IMR-90 (cell line): ENCODE results near the gene MKRN2OS. TPM values are rescaled to one million over a fixed set of nuclear protein-coding genes. Genes with fewer than 3 reads are reported as not detected.

ENCODE experiments used
- ATAC-seq: fragments of 200-7000 bp; cut with Tn5 transposase; 2 replicates; pipeline ENCODE4 v1.9.1; 2020; ENCODE audit warnings: low read depth, mild to moderate bottlenecking, moderate library complexity
- BruUV-seq: library from RNA; stranded (reverse); fragments of 400-500 nt; replicated peaks from 2 replicates; lab custom pipeline; 2021; lab: Mats Ljungman, UMichigan
- CTCF ChIA-PET: fragments of 300-600 bp; formaldehyde crosslinking; extraction: SDS; loops from one replicate; lab custom pipeline; 2021; ENCODE audit warnings: antibody characterized with exemption; lab: Yijun Ruan, JAX
- POLR2A ChIA-PET: fragments of 300-600 bp; sonication (Branson Sonifier 250); formaldehyde crosslinking; loops from one replicate; lab custom pipeline; 2022; ENCODE audit warnings: antibody characterized with exemption; ENCODE audit not compliant: unreplicated experiment; lab: Charles Lee
- DNase-seq: peaks from one replicate; pipeline ENCODE4 v3.0.0; 2013
- H2AFZ ChIP-seq: replicated peaks from 2 replicates; pipeline ENCODE3; 2013; ENCODE audit warnings: low read length, mild to moderate bottlenecking; ENCODE audit not compliant: poor library complexity
- H2AK5ac ChIP-seq: 2 replicates; pipeline ENCODE4 v1.6.1; 2013; ENCODE audit warnings: low read depth, low read length, inconsistent platforms
- H2AK9ac ChIP-seq: replicated peaks from 2 replicates; pipeline ENCODE3; 2013; ENCODE audit warnings: mild to moderate bottlenecking, low read depth, low read length, moderate library complexity; ENCODE audit not compliant: poor library complexity
- H2BK120ac ChIP-seq: 2 replicates; pipeline ENCODE4 v1.6.1; 2013; ENCODE audit warnings: low read depth, low read length, inconsistent platforms
- H2BK15ac ChIP-seq: 3 replicates; pipeline ENCODE4 v1.6.1; 2013; ENCODE audit warnings: low read depth, low read length, inconsistent platforms
- H2BK20ac ChIP-seq: 2 replicates; pipeline ENCODE4 v1.6.1; 2013; ENCODE audit warnings: low read depth, mild to moderate bottlenecking, inconsistent platforms, low read length, moderate library complexity
- H2BK5ac ChIP-seq: 2 replicates; pipeline ENCODE4 v1.6.1; 2013; ENCODE audit warnings: mild to moderate bottlenecking, low read depth, low read length, inconsistent platforms; ENCODE audit not compliant: poor library complexity, severe bottlenecking
- H3K14ac ChIP-seq: replicated peaks from 2 replicates; pipeline ENCODE4 v1.6.1; 2013; ENCODE audit warnings: low read depth, low read length, inconsistent platforms
- H3K18ac ChIP-seq: 2 replicates; pipeline ENCODE4 v1.6.1; 2013; ENCODE audit warnings: low read depth, low read length, control low read depth
- H3K23ac ChIP-seq: 2 replicates; pipeline ENCODE4 v1.6.1; 2013; ENCODE audit warnings: low read depth, low read length, inconsistent platforms
- H3K27ac ChIP-seq: 2 replicates; pipeline ENCODE4 v1.5.1; 2013; ENCODE audit warnings: mild to moderate bottlenecking, control low read depth, low read length; ENCODE audit not compliant: insufficient read depth
- H3K27me3 ChIP-seq: 2 replicates; pipeline ENCODE4 v1.6.1; 2013; ENCODE audit warnings: low read length; ENCODE audit not compliant: control insufficient read depth, insufficient read depth
- H3K36me3 ChIP-seq: 2 replicates; pipeline ENCODE4 v1.6.1; 2013; ENCODE audit warnings: low read length, mixed read lengths; ENCODE audit not compliant: control insufficient read depth, insufficient read depth
- H3K4ac ChIP-seq: 2 replicates; pipeline ENCODE4 v1.6.1; 2013; ENCODE audit warnings: low read depth, low read length, inconsistent platforms
- H3K4me1 ChIP-seq: 2 replicates; pipeline ENCODE4 v1.6.1; 2013; ENCODE audit warnings: low read length, mixed read lengths; ENCODE audit not compliant: control insufficient read depth, insufficient read depth
- H3K4me2 ChIP-seq: 2 replicates; pipeline ENCODE4 v1.6.1; 2013; ENCODE audit warnings: low read depth, mild to moderate bottlenecking, control low read depth, low read length, moderate library complexity
- H3K4me3 ChIP-seq: 2 replicates; pipeline ENCODE4 v1.5.1; 2013; ENCODE audit warnings: low read depth, mild to moderate bottlenecking, control low read depth, low read length, moderate library complexity; ENCODE audit not compliant: insufficient read depth
- H3K56ac ChIP-seq: 2 replicates; pipeline ENCODE4 v1.6.1; 2013; ENCODE audit warnings: low read length, inconsistent platforms; ENCODE audit not compliant: insufficient read depth; ENCODE audit errors: extremely low read depth
- H3K79me1 ChIP-seq, 2 experiments: 2 replicates each; pipeline ENCODE4 v1.6.1; 2013; ENCODE audit warnings: low read length in 2 of 2, inconsistent platforms in 1 of 2, low read depth in 1 of 2
- H3K9ac ChIP-seq: 2 replicates; pipeline ENCODE4 v1.6.1; 2013; ENCODE audit warnings: low read depth, low read length, control low read depth
- H3K9me1 ChIP-seq: 2 replicates; pipeline ENCODE4 v1.6.1; 2013; ENCODE audit warnings: low read length, inconsistent platforms; ENCODE audit not compliant: insufficient read depth
- H3K9me3 ChIP-seq: 2 replicates; pipeline ENCODE4 v1.6.1; 2013; ENCODE audit warnings: low read length; ENCODE audit not compliant: control insufficient read depth, insufficient read depth
- H4K20me1 ChIP-seq: 2 replicates; pipeline ENCODE4 v1.6.1; 2013; ENCODE audit warnings: low read length, inconsistent platforms; ENCODE audit not compliant: insufficient read depth
- H4K5ac ChIP-seq: 2 replicates; pipeline ENCODE4 v1.6.1; 2013; ENCODE audit warnings: mild to moderate bottlenecking, low read depth, low read length, control low read depth
- H4K8ac ChIP-seq, 2 experiments: 2 replicates each; pipeline ENCODE4 v1.6.1; 2013; ENCODE audit warnings: low read depth in 2 of 2, low read length in 2 of 2, control low read depth in 1 of 2, inconsistent platforms in 1 of 2
- H4K91ac ChIP-seq: 2 replicates; pipeline ENCODE4 v1.6.1; 2013; ENCODE audit warnings: low read depth, low read length, inconsistent platforms; ENCODE audit not compliant: insufficient read depth
- SMC3 ChIP-seq: fragments of 150-350 bp; IDR thresholded peaks from 2 replicates; pipeline ENCODE4 v1.6.1; 2016; ENCODE audit warnings: low read depth, mild to moderate bottlenecking, antibody characterized with exemption, low read length, moderate library complexity
- WGBS, 2 experiments: methylation state at CpG; one replicate each; pipeline versions ENCODE4 v1.1.5 to v1.1.7; 2013; ENCODE audit warnings: missing lambda C conversion rate in 2 of 2; ENCODE audit not compliant: insufficient read length in 1 of 2; ENCODE audit errors: extremely low coverage in 2 of 2; 5-methylcytosine and 5-hydroxymethylcytosine counted together
- dilution Hi-C: fragments of 300-500 bp; cut with HindIII; formaldehyde crosslinking; loops from one replicate; pipeline ENCODE4 v1.14.3; 2018; ENCODE audit warnings: low sequenced_read_pairs; ENCODE audit not compliant: unreplicated experiment
- in situ Hi-C: fragments of 300-500 bp; cut with MboI; formaldehyde crosslinking; loops from 3 replicates; pipeline ENCODE4 v1.14.3; 2019; ENCODE audit warnings: low sequenced_read_pairs, inconsistent platforms, mixed read lengths
- intact Hi-C: fragments of 100-400 bp; cut with micrococcal nuclease; formaldehyde crosslinking; loops from 2 replicates; pipeline ENCODE4 v1.10.0; 2022
- polyA plus RNA-seq, 3 experiments: library from polyadenylated mRNA; depleted of rRNA; stranded (reverse); fragments of >200 nt; gene quantifications; 2 replicates each; pipeline ENCODE4 v1.2.3, GENCODE V29; 2012; ENCODE audit warnings: low replicate concordance in 1 of 3
- total RNA-seq: library from RNA; depleted of rRNA; stranded (reverse); fragments of >200 nt; gene quantifications from 2 replicates; pipeline ENCODE4 v1.2.3, GENCODE V29; 2012
- TF ChIP-seq, protein P1 (sequence below): fragments of 150-350 bp; IDR thresholded peaks from 2 replicates; pipeline ENCODE4 v1.6.1; 2016; ENCODE audit warnings: low read depth, mild to moderate bottlenecking, low read length, moderate library complexity, borderline replicate concordance

The MKRN2OS gene
- total and polyA plus RNA-seq, 2 of the 4 experiments (the other 2 are of a cell fraction) = not detected

DNA sequence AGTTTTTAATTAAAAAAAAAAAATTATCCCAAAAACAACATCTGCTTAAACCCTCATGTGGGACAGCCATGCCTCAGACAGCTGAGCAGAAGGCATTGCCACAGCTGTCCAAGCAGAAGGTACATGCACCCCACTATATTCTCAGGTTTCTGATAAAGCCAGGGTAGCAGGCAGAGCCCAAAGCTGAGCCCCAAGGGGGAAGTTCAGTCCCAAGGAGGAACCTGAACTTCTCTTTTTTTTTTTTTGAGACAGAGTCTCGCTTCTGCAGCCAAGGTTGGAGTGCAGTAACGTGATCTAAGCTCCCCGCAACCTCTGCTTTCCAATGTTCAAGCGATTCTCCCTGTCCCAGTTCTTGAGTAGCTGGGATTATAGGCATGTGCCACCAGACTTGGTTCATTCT lies 44.8 kb upstream of the MKRN2OS start:
- TF ChIP-seq SMC3 = no peak
- TF ChIP-seq, protein P1, sequence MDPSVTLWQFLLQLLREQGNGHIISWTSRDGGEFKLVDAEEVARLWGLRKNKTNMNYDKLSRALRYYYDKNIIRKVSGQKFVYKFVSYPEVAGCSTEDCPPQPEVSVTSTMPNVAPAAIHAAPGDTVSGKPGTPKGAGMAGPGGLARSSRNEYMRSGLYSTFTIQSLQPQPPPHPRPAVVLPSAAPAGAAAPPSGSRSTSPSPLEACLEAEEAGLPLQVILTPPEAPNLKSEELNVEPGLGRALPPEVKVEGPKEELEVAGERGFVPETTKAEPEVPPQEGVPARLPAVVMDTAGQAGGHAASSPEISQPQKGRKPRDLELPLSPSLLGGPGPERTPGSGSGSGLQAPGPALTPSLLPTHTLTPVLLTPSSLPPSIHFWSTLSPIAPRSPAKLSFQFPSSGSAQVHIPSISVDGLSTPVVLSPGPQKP = no peak
- intact Hi-C loops (no loop called here), in situ Hi-C loops (no loop called here), dilution Hi-C loops (no loop called here)
- Histone ChIP-seq H2BK5ac (no peak overlapping the region), H3K9me1 (peaks cover 11% of the 10 kb centered on the region; the same call in 1 of the 2 replicates), H3K9me3 (no peaks in the 10 kb centered on the region), H2AFZ (no peak overlapping the region), H2BK20ac (no peak overlapping the region), H3K4me2 (no peak overlapping the region), H2BK120ac (no peak overlapping the region), H4K91ac (no peak overlapping the region), H3K79me1 (peaks cover 36 to 65% of the 10 kb centered on the region in 2 experiments), H4K5ac (no peak overlapping the region), H4K20me1 (peaks cover 27% of the 10 kb centered on the region), H3K4me1 (peaks cover 4% of the 10 kb centered on the region; the same call in 1 of the 2 replicates), H3K4ac (no peak overlapping the region), H3K56ac (no peak overlapping the region), H3K27ac (no peak overlapping the region), H3K27me3 (no peaks in the 10 kb centered on the region), H3K36me3 (peaks cover 61% of the 10 kb centered on the region), H3K14ac (no peak overlapping the region), H2AK5ac (no peak overlapping the region), H4K8ac (no peak overlapping the region), H3K23ac (no peak overlapping the region), H3K4me3 (no peak overlapping the region), H2BK15ac (no peak overlapping the region), H2AK9ac (no peak overlapping the region), H3K9ac (no peak overlapping the region), H3K18ac (no peak overlapping the region)
- no TSS peak for BruUV-seq
- DNase-seq (no peak), ATAC-seq (no peak)
- ChIA-PET POLR2A (interaction anchor here (0.7 kb wide), 1 partner anchor 91 kb away, joined by 7 read pairs; no protein-coding TSS in a partner anchor), CTCF (no interaction called here)
- WGBS, 2 experiments = no CpG with 5 or more reads among the region's 4 CpGs
